Prostate gland (tissue), 2 donors: ENCODE results near the gene PLVAP.

ENCODE experiments used
- POLR2A ChIP-seq: fragments of 450-650 bp; IDR thresholded peaks from one replicate; pipeline ENCODE4 v1.6.1; 2016; ENCODE audit warnings: antibody characterized with exemption, mild to moderate bottlenecking
- TF ChIP-seq, protein P1 (sequence below), 4 experiments: fragments of 200-600 bp in 2 of 4; fragments of 450-650 bp in 2 of 4; sonication (generic) in 2 of 4; IDR thresholded peaks; 1 replicate in 3 of 4; 2 replicates in 1 of 4; pipeline ENCODE4 v1.5.1; 2016 to 2019; ENCODE audit warnings: antibody characterized with exemption in 4 of 4, mild to moderate bottlenecking in 2 of 4, moderate library complexity in 2 of 4

DNA sequence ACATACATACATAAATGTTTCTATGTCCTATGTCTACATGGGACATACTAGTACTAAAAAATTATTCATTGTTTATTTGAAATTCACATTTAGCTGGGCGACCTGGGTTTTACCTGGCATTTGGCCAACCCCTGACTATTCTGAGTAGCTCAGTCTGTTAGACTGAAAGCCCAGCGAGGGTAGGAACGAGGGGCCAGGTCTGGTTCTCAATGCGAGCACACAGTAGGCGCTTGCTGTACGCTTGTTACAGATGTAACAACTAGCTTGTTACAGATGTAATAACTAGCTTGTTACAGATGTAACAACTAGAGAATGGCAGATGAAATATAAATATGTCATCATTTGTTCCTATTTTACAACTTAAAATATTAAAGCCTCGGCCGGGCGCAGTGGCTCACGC lies 41.6 kb downstream of the PLVAP start:
- TF ChIP-seq, protein P1, sequence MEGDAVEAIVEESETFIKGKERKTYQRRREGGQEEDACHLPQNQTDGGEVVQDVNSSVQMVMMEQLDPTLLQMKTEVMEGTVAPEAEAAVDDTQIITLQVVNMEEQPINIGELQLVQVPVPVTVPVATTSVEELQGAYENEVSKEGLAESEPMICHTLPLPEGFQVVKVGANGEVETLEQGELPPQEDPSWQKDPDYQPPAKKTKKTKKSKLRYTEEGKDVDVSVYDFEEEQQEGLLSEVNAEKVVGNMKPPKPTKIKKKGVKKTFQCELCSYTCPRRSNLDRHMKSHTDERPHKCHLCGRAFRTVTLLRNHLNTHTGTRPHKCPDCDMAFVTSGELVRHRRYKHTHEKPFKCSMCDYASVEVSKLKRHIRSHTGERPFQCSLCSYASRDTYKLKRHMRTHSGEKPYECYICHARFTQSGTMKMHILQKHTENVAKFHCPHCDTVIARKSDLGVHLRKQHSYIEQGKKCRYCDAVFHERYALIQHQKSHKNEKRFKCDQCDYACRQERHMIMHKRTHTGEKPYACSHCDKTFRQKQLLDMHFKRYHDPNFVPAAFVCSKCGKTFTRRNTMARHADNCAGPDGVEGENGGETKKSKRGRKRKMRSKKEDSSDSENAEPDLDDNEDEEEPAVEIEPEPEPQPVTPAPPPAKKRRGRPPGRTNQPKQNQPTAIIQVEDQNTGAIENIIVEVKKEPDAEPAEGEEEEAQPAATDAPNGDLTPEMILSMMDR (IDR thresholded peaks at IDR 0.05): no peak
- TF ChIP-seq POLR2A: no peak
